H9 (cell line): ENCODE measurements around the gene SEC61B. TPM values are rescaled to one million over a fixed set of nuclear protein-coding genes. Genes with fewer than 3 reads are reported as not detected.

Experiments
- DNase-seq: peaks from one replicate; pipeline ENCODE4 v3.0.0-alpha.2; 2017
- H2AFZ ChIP-seq: one replicate; pipeline ENCODE4 v1.6.1; 2013; ENCODE audit warnings: mild to moderate bottlenecking, low read length, control low read depth, moderate library complexity
- H2AK5ac ChIP-seq: 2 replicates; pipeline ENCODE4 v1.6.1; 2013; ENCODE audit warnings: low read length, control low read depth, mixed read lengths; ENCODE audit not compliant: insufficient read length
- H2BK120ac ChIP-seq: one replicate; pipeline ENCODE4 v1.6.1; 2013; ENCODE audit warnings: low read depth, mild to moderate bottlenecking, low read length, control low read depth, inconsistent platforms; ENCODE audit not compliant: poor library complexity, severe bottlenecking
- H2BK12ac ChIP-seq: 2 replicates; pipeline ENCODE4 v1.6.1; 2013; ENCODE audit warnings: low read length, control low read depth, mixed read lengths, low read depth; ENCODE audit not compliant: insufficient read length
- H2BK15ac ChIP-seq: 2 replicates; pipeline ENCODE4 v1.6.1; 2013; ENCODE audit warnings: low read depth, low read length, control low read depth
- H2BK20ac ChIP-seq: one replicate; pipeline ENCODE4 v1.6.1; 2013; ENCODE audit warnings: low read depth, mild to moderate bottlenecking, low read length, control low read depth, inconsistent platforms; ENCODE audit not compliant: poor library complexity, severe bottlenecking
- H2BK5ac ChIP-seq: 2 replicates; pipeline ENCODE4 v1.6.1; 2013; ENCODE audit warnings: low read length, control low read depth, mixed read lengths; ENCODE audit not compliant: insufficient read length
- H3K14ac ChIP-seq: 2 replicates; pipeline ENCODE4 v1.6.1; 2013; ENCODE audit warnings: low read length, control low read depth; ENCODE audit not compliant: insufficient read depth
- H3K18ac ChIP-seq: 2 replicates; pipeline ENCODE4 v1.6.1; 2013; ENCODE audit warnings: low read depth, mild to moderate bottlenecking, mixed read lengths, low read length, control low read depth; ENCODE audit not compliant: insufficient read length
- H3K23ac ChIP-seq: 2 replicates; pipeline ENCODE4 v1.6.1; 2013; ENCODE audit warnings: low read length, control low read depth, mixed read lengths, low read depth; ENCODE audit not compliant: insufficient read length
- H3K23me2 ChIP-seq: 2 replicates; pipeline ENCODE4 v1.6.1; 2013; ENCODE audit warnings: low read depth, mild to moderate bottlenecking, mixed read lengths, low read length, control low read depth; ENCODE audit not compliant: insufficient read length, poor library complexity, severe bottlenecking
- H3K27ac ChIP-seq: 2 replicates; pipeline ENCODE4 v1.5.1; 2013; ENCODE audit warnings: low read length, control low read depth, mixed read lengths, low read depth; ENCODE audit not compliant: insufficient read length
- H3K27me3 ChIP-seq: 2 replicates; pipeline ENCODE4 v1.6.1; 2013; ENCODE audit warnings: low read length, control low read depth, inconsistent platforms; ENCODE audit not compliant: insufficient read depth
- H3K4ac ChIP-seq: 2 replicates; pipeline ENCODE4 v1.6.1; 2013; ENCODE audit warnings: low read depth, mild to moderate bottlenecking, control low read depth, inconsistent platforms, low read length, moderate library complexity
- H3K4me1 ChIP-seq: 2 replicates; pipeline ENCODE4 v1.6.1; 2013; ENCODE audit warnings: low read length, control low read depth, inconsistent platforms; ENCODE audit not compliant: insufficient read depth
- H3K4me2 ChIP-seq: 2 replicates; pipeline ENCODE4 v1.6.1; 2013; ENCODE audit warnings: low read length, control low read depth, mixed read lengths; ENCODE audit not compliant: insufficient read length, insufficient read depth
- H3K56ac ChIP-seq: 2 replicates; pipeline ENCODE4 v1.6.1; 2013; ENCODE audit warnings: low read depth, mild to moderate bottlenecking, mixed read lengths, low read length, control low read depth; ENCODE audit not compliant: insufficient read length
- H3K79me1 ChIP-seq: 2 replicates; pipeline ENCODE4 v1.6.1; 2013; ENCODE audit warnings: low read depth, mild to moderate bottlenecking, moderate library complexity, low read length, control low read depth, inconsistent platforms; ENCODE audit not compliant: insufficient read depth, poor library complexity, severe bottlenecking
- H3K79me2 ChIP-seq: 2 replicates; pipeline ENCODE4 v1.6.1; 2013; ENCODE audit warnings: low read length, control low read depth, inconsistent platforms; ENCODE audit not compliant: insufficient read depth
- H3K9ac ChIP-seq: 2 replicates; pipeline ENCODE4 v1.6.1; 2013; ENCODE audit warnings: low read length, control low read depth, mixed read lengths; ENCODE audit not compliant: insufficient read length; ENCODE audit errors: extremely low read depth
- H3K9me3 ChIP-seq: one replicate; pipeline ENCODE4 v1.6.1; 2013; ENCODE audit warnings: low read depth, low read length, inconsistent platforms; ENCODE audit not compliant: control insufficient read depth
- H3T11ph ChIP-seq: one replicate; pipeline ENCODE4 v1.6.1; 2013; ENCODE audit warnings: mild to moderate bottlenecking, low read length, control low read depth, inconsistent platforms
- H4K20me1 ChIP-seq: one replicate; pipeline ENCODE4 v1.6.1; 2013; ENCODE audit not compliant: control insufficient read depth, insufficient read length, insufficient read depth
- H4K5ac ChIP-seq: 2 replicates; pipeline ENCODE4 v1.6.1; 2013; ENCODE audit warnings: low read depth, mild to moderate bottlenecking, mixed read lengths, low read length, control low read depth; ENCODE audit not compliant: insufficient read length
- H4K8ac ChIP-seq: replicated peaks from 2 replicates; pipeline ENCODE4 v1.6.1; 2013; ENCODE audit warnings: low read length, control low read depth, mixed read lengths, low read depth; ENCODE audit not compliant: insufficient read length
- H4K91ac ChIP-seq: 2 replicates; pipeline ENCODE4 v1.6.1; 2013; ENCODE audit warnings: low read depth, mild to moderate bottlenecking, moderate library complexity, mixed read lengths, low read length, control low read depth; ENCODE audit not compliant: insufficient read length
- H3K27ac Mint-ChIP-seq, 3 experiments: 2 replicates in 2 of 3; 3 replicates in 1 of 3; pipeline ENCODE4 v1.8.0; 2020 to 2021; ENCODE audit warnings: mixed read lengths in 3 of 3, mild to moderate bottlenecking in 1 of 3, moderate library complexity in 1 of 3
- H3K27me3 Mint-ChIP-seq: 2 replicates; pipeline ENCODE4 v1.8.0; 2021; ENCODE audit warnings: low read depth, mild to moderate bottlenecking, moderate library complexity, mixed read lengths
- H3K36me3 Mint-ChIP-seq, 3 experiments: 2 replicates in 2 of 3; 3 replicates in 1 of 3; pipeline ENCODE4 v1.8.0; 2020 to 2021; ENCODE audit warnings: low read depth in 3 of 3, mixed read lengths in 3 of 3; ENCODE audit not compliant: insufficient read depth in 1 of 3
- H3K4me1 Mint-ChIP-seq, 2 experiments: 2 replicates each; pipeline ENCODE4 v1.8.0; 2020; ENCODE audit warnings: mixed read lengths in 2 of 2
- H3K4me3 Mint-ChIP-seq, 2 experiments: 2 replicates in 1 of 2; 3 replicates in 1 of 2; pipeline ENCODE4 v1.8.0; 2020 to 2021; ENCODE audit warnings: mild to moderate bottlenecking in 2 of 2, mixed read lengths in 2 of 2, moderate library complexity in 1 of 2
- H3K9me3 Mint-ChIP-seq, 2 experiments: 2 replicates in 1 of 2; 3 replicates in 1 of 2; pipeline ENCODE4 v1.8.0; 2020; ENCODE audit warnings: mild to moderate bottlenecking in 2 of 2, mixed read lengths in 2 of 2, moderate library complexity in 1 of 2
- WGBS: extraction: QIAGEN DNeasy Blood & Tissue Kit; methylation state at CpG from one replicate; pipeline ENCODE4 v1.1.7; 2013; ENCODE audit warnings: missing lambda C conversion rate, low lambda C conversion rate, mixed read lengths; ENCODE audit not compliant: insufficient read length; ENCODE audit errors: extremely low coverage; 5-methylcytosine and 5-hydroxymethylcytosine counted together
- total RNA-seq: library from RNA; stranded (reverse); gene quantifications from 2 replicates; pipeline ENCODE4 v1.2.1, GENCODE V29; 2021
- TF ChIP-seq, protein P1 (sequence below): fragments of 200-600 bp; sonication (generic); conservative IDR thresholded peaks from 3 replicates; pipeline ENCODE4 v1.8.0; 2021; ENCODE audit warnings: antibody characterized with exemption, mild to moderate bottlenecking

SEC61B gene
- total RNA-seq, 1 experiment from 2014 or later: 142 TPM

DNA sequence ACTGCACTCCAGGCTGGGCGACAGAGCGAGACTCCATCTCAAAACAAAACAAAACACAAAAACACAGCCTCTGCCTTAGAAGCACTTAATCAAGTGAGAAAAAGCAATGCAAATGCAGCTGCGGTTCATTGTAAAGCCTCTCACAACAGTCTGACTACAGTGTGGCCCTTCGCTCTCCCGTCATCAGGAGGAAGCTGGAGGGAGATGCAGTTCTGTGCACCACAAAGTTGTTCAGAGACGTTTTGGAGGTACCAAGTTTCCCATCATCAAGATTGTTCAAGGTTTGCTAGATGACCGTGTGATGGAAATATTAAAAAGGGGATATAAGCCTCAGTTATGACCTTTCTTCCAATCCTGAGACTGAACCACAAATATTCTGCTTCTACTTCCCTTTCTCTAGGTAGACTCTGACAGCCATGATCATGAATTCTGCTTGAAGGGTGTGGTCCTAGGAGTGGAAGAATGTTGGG, 40.9 kb downstream of the SEC61B start:
- H3K4me3 Mint-ChIP-seq: no peak overlapping the region
- no peak overlapping the region for H2BK120ac ChIP-seq
- H3K14ac ChIP-seq: no peak overlapping the region
- no peak overlapping the region for H3K27ac ChIP-seq
- no peak overlapping the region for H2BK15ac ChIP-seq
- no peak overlapping the region for H3K4me2 ChIP-seq
- no peaks in the 10 kb centered on the region for H3K79me2 ChIP-seq
- no peaks in the 10 kb centered on the region for H3K4me1 ChIP-seq
- no peak overlapping the region for H2AK5ac ChIP-seq
- H3K4ac ChIP-seq: no peak overlapping the region
- TF ChIP-seq, protein P1, sequence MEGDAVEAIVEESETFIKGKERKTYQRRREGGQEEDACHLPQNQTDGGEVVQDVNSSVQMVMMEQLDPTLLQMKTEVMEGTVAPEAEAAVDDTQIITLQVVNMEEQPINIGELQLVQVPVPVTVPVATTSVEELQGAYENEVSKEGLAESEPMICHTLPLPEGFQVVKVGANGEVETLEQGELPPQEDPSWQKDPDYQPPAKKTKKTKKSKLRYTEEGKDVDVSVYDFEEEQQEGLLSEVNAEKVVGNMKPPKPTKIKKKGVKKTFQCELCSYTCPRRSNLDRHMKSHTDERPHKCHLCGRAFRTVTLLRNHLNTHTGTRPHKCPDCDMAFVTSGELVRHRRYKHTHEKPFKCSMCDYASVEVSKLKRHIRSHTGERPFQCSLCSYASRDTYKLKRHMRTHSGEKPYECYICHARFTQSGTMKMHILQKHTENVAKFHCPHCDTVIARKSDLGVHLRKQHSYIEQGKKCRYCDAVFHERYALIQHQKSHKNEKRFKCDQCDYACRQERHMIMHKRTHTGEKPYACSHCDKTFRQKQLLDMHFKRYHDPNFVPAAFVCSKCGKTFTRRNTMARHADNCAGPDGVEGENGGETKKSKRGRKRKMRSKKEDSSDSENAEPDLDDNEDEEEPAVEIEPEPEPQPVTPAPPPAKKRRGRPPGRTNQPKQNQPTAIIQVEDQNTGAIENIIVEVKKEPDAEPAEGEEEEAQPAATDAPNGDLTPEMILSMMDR: no peak
- no peak overlapping the region for H3K23ac ChIP-seq
- no peak overlapping the region for H3K56ac ChIP-seq
- no peaks in the 10 kb centered on the region for H3K36me3 Mint-ChIP-seq
- no peaks in the 10 kb centered on the region for H3K23me2 ChIP-seq
- H3K79me1 ChIP-seq: no peaks in the 10 kb centered on the region
- no peaks in the 10 kb centered on the region for H4K20me1 ChIP-seq
- no peak overlapping the region for H3K9ac ChIP-seq
- no peak overlapping the region for H4K91ac ChIP-seq
- H3K27ac Mint-ChIP-seq: no peak overlapping the region
- no CpG with 5 or more reads among the region's 7 CpGs for WGBS
- H3K27me3 ChIP-seq: no peaks in the 10 kb centered on the region
- no peak overlapping the region for H2AFZ ChIP-seq
- no peak overlapping the region for H2BK12ac ChIP-seq
- H3K9me3 ChIP-seq: no peaks in the 10 kb centered on the region
- H3K18ac ChIP-seq: no peak overlapping the region
- H2BK20ac ChIP-seq: no peak overlapping the region
- no peak overlapping the region for H4K8ac ChIP-seq
- H2BK5ac ChIP-seq: no peak overlapping the region
- H3K4me1 Mint-ChIP-seq: peaks cover 4 to 12% of the 10 kb centered on the region in 2 experiments
- no peak overlapping the region for H3T11ph ChIP-seq
- no peak overlapping the region for H4K5ac ChIP-seq
- no peak for DNase-seq
- no peaks in the 10 kb centered on the region for H3K9me3 Mint-ChIP-seq
- no peaks in the 10 kb centered on the region; the same call in 1 of the 2 replicates for H3K27me3 Mint-ChIP-seq
